ENCODE data around the gene APOBEC3F. TPM values are rescaled to one million over a fixed set of nuclear protein-coding genes. Genes with fewer than 3 reads are reported as not detected.
"Not testable (repeated sequence)": the region's sequence is repeated elsewhere in the genome, so short reads cannot be mapped to it uniquely, and the experiment has no call there.

The APOBEC3F gene
- polyA plus RNA-seq (2014; cell fraction: cytosol; rRNA removed), result not detected in 2 replicates
- not detected in 2 replicates for polyA plus RNA-seq (2014; cell fraction: nucleus; rRNA removed)

- DNase-seq (ENCODE audit: low spot score), result not testable (repeated sequence)
Measured at GRCh38 chr22:39040538-39041296, at the start of gene APOBEC3F. Gene APOBEC3F (plus strand): TSS chr22:39040864. CDS start chr22:39040961, 97 bp downstream.

DNA sequence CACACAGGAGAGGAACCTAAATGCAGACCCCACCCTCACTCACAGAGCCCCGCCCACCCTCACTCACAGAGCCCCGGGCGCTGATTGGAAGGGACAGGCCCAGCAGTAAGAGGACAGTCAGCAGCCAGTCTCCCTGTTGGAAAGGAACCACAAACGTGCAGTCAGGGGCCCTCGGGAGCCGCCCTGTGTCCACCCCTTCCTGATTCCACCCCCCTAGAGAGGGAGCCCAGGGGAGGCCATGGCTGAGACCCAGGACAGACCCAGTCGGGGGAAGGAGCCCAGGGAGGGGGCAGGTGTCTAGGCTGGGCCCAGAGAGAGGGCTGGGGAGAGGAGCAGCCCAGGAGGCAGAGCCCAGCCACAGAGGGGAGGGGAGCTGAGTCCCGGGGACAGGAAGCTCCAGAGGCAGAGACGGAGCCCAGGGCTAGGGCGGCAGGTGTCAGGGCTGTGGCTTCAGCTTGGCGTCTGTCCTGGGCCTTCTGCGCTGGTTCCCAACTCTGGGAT is 47.7 kb upstream of the APOBEC3F start:
- not testable (repeated sequence) for DNase-seq (ENCODE audit: low spot score)

DNA sequence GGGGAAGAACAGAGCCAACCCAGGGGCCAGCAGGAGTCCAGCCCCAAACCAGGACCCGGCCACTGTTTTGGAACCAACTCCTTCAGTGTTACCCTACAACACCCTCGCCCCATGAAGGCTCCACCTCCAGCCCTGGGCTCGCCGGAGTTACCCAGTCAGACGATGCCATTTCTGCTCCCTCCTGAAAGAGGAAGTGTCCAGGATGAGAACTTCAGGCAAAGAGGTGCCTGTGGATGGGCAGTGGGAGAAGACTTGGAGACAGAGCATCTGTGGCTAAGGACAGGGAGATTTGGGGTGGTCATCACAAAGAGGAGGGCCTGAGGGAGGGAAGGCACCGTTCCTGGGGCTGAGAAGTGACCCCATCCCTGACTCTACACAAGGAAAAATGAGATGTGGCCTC is 44.6 kb upstream of the APOBEC3F start:
- no peak for DNase-seq (ENCODE audit: low spot score)

DNA sequence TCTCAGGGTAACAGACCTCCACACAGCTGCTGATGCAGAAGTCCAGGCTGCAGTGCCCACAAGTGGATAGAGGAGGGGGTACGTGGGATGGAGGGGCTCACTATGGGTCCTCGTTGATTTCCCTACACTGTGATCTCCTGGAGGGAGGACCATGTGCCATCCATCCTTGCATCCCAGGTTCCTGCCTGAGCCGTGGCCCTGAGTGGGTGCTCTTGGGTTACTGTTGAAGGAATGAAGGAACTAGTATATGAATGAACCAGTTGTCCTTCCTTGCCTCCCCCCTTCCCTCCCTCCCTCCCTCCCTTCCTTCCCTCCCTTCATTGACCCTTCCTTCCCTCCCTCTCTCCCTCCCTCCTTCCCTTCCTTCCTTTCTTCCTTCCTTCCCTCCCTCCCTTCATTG is 43.1 kb upstream of the APOBEC3F start:
- no peak for DNase-seq (ENCODE audit: low spot score)

DNA sequence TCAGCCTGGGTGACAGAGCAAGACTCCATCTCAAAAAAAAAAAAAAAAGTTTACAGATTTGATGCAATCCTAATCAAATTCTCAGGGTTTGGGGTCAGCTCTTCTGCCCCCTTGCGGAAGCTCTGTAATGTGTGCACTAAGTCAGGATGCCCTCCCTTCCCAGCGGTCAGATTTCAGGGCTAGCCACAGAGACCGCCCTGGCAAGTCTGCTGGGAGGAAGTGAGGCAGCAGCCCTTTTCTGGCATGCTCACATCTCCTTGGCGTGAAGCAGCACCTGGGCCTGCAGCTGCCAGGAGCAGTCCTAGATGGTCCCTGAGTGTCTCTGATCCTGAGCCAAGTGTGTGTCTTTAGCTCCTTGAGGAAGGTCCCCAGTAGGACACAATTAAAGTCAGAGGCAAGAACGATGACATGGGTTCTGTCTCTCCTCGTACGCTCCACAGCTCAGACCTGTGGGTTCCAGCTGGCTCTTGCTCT is 37.5 kb upstream of the APOBEC3F start:
- DNase-seq (ENCODE audit: low spot score), result peak; percentile 67

GRCh38 chr22:39007177-39007576 is 33.5 kb upstream of the APOBEC3F start:
- DNase-seq (ENCODE audit: low spot score), result no peak

- not testable (repeated sequence) for DNase-seq (ENCODE audit: low spot score)
Measured at GRCh38 chr22:39008271-39008850, 32.3 kb upstream of the APOBEC3F start.

DNA sequence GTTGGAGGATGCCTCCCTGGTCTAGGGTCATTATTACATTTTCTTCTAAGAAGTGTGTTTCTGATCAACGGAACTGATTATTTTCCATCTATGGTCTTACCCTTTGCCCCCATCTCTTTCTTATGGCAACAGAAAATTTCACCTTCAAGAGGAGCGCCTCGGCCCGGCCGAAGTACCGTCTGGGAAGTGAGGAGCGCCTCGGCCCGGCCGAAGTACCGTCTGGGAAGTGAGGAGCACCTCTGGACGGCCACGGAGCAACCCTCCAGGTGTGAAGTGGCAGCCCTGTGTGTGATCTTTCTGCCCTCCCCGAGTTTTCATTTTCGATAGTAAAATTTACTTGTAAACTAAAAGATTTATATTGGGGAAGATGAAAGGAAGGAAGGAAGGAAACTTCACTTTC is 29.7 kb upstream of the APOBEC3F start:
- DNase-seq (ENCODE audit: low spot score), result no peak

DNA sequence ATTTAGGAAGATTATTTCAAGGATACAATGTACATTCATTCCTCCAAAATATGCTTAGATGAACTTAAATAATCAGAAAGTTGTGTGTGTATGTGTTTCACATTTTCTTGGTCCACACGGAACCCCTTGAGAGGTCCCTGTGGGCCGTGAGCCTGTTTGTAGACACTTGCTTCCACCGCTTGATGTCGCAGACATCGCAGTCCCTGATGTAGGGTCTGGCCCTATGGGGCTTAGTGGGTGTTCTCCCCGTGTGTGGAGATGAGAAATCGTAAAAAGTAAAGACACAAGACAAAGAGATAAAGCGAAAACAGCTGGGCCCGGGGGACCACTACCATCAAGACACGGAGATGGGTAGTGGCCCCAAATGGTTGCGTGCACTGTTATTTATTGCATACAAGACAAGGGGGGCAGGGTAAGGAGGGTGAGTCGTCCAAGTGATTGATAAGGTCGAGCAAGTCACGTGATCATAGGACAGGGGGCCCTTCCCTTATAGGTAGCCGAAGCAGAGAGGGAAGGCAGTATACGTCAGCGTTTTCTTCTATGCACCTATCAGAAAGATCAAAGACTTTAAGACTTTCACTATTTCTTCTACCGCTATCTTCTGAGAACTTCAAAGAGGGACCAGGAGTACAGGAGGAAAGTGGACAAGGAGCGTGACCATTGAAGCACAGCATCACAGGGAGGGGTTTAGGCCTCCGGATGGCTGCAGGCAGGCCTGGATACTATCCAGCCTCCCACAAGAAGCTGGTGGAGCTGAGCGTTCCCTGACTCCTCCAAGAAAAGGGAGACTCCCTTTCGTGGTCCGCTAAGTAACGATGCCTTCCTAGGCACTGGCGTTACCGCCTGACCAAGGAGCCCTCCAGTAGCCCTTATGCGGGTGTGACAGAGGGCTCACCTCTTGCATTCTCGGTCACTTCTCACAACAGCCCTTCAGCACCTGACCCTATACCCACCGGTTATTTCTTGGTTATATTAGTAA is 27.8 kb upstream of the APOBEC3F start:
- DNase-seq (ENCODE audit: low spot score), result no peak

- DNase-seq (ENCODE audit: low spot score), result not testable (repeated sequence)
Measured at GRCh38 chr22:39013561-39013941, 27.1 kb upstream of the APOBEC3F start.

DNA sequence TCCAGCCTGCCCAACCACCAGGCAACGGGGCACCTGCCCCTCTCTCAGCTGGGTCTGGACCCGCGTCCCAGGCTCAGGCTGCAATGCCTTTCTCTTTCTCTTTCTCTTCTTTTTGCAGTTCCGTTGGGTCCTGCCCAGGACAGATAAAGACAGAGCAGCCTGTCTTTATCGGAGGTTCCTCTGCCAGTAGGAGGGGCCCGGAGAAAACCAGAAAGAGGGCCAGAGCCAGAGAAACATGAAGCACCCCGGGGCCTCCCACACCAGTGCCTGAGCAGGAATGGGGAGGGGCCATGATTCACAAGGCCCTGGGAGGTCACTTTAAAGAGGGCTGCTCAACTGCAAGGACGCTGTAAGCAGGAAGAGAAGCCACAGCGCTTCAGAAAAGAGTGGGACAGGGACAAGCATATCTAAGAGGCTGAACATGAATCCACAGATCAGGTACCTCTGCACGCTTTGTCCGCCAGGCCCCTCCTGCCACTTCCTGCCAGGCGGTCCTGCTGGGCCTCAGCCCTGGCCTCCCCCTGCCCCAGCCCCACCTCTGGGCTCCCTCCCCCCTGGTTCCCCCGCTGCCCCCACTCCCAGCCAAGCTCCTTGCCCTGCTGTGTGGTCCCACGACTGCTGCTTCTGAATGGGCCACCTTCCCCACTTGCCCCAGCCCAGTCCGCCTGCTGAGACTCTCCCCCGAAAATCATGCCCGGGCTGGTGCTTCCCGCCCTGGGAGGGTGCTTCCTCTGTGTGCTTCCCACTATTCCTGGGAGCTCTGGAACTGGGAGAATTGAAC is 26.5 kb upstream of the APOBEC3F start, which contains the start of gene APOBEC3C:
TSS of gene APOBEC3C (plus strand) at position 316 of the 781 bp plus-strand sequence. CDS start at position 422, 106 bp downstream.
- DNase-seq (ENCODE audit: low spot score), result peak; percentile 26

- DNase-seq (ENCODE audit: low spot score), result not testable (repeated sequence)
Measured at GRCh38 chr22:39014723-39015121, 25.9 kb upstream of the APOBEC3F start.

- DNase-seq (ENCODE audit: low spot score), result no peak
Measured at GRCh38 chr22:39016592-39016991, 24.1 kb upstream of the APOBEC3F start.

DNA sequence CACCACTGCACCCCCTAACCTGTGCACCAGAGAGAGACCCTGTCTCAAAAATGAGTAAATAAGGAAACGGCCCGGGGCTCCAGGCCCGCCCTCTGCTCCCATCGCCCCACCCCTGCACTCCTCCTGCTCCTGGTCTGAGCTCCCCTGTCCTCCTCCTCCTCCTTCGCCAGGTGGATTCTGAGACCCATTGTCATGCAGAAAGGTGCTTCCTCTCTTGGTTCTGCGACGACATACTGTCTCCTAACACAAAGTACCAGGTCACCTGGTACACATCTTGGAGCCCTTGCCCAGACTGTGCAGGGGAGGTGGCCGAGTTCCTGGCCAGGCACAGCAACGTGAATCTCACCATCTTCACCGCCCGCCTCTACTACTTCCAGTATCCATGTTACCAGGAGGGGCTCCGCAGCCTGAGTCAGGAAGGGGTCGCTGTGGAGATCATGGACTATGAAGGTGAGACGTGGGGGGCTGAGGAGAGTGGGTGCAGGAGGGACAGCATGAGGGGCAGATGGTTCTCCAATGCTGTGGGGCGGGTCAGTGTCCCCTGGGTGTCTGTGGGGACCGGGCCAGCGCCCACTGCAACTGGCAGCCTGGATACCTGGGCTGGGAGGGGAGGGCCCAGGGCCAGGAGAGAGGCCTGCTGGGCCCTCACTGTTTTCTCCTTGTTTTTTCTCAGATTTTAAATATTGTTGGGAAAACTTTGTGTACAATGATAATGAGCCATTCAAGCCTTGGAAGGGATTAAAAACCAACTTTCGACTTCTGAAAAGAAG is 22.9 kb upstream of the APOBEC3F start:
- DNase-seq (ENCODE audit: low spot score), result no peak

GRCh38 chr22:39020021-39020651 is 20.5 kb upstream of the APOBEC3F start:
- DNase-seq (ENCODE audit: low spot score), result not testable (repeated sequence)

- no peak for DNase-seq (ENCODE audit: low spot score)
Measured at GRCh38 chr22:39021552-39022250, 19.0 kb upstream of the APOBEC3F start.

DNA sequence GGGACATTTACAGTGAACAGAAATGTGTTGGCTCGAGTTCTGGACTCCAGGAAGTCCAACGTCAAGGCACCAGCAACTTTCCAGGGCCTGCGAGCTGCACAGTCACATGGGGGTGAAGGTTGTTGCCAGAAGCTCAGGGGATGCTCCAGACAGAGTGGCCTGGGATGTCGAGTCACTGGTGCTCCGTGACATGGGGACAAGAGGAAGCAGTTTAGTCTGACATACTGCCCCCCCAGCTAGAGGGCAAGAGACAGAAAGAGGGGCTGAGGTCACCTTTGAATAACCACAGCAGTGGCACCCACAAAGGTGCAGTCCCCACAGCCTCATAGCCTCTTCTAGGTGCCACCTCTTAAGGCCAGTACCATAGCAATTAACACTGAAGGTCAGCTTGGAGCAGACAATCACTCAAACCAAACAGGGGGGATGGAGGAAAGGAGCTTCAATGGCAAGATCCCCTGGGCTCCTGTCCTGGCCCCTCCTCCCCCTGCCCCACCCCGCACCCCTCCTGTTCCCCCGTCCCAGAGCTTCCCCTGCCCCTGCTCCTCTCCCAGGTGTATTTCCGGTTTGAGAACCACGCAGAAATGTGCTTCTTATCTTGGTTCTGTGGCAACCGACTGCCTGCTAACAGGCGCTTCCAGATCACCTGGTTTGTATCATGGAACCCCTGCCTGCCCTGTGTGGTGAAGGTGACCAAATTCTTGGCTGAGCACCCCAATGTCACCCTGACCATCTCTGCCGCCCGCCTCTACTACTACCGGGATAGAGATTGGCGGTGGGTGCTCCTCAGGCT is 15.9 kb upstream of the APOBEC3F start:
- no peak for DNase-seq (ENCODE audit: low spot score)

Data from SK-N-DZ (cell line).